ENCODE data around the gene DYNC2I2. TPM values are rescaled to one million over a fixed set of nuclear protein-coding genes. Genes with fewer than 3 reads are reported as not detected.

Gene DYNC2I2
- total RNA-seq, 2 donors from 2014 or later = 12.8 to 20.3 TPM

DNA sequence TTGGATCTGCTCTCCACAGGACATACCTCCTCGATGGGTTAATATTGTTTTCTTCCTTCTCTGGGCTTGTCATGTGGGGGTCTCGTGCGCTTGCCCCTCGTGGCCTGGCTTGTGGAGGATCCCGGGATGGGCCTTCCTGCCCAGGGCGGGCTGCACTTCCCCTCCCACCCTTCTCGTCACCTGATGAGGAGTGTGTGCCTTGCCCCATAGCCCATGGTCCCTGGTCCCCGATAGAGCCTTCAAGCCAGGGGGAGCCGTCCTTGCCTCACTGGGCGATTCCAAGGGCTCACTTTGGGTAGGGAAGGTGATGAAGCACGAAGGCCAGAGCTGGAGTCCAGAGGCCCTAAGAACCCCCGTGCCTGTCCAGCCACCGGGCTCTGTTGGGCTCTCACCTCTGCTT is 28.7 kb downstream of the DYNC2I2 start:
- ATAC-seq (peak; percentile 1 to 2), DNase-seq (no peak)
- intact Hi-C loops (cut with DNase I) = no loop called here

DNA sequence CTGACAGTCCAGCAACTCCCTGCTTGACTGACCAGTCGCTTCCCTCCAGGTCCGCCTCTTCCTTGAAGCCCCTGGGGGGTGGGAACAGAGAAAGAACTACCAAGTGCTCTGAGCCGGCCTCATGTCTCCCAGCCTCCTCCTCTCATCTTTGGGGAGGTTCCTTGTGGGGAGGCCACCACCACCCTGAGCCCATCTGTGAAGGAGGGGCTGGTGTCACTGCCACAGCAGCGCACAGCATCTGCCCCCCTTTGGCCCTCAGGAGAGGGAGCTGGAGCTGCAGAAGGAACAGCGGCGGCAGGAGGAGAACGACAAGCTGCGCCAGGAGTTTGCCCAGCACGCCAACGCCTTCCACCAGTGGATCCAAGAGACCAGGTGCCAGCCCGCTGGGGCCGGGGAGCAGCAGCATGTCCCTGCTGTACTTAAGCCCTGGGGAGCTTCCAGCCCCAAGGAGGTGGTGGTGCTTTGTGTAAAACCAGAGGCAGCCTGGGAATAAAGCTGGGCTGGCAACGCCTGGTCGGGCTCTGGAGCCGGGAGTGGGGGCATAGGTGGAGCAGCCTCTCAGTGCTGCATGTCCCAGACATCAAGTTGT is 29.4 kb downstream of the DYNC2I2 start:
- intact Hi-C loops (cut with DNase I) = no loop called here

DNA sequence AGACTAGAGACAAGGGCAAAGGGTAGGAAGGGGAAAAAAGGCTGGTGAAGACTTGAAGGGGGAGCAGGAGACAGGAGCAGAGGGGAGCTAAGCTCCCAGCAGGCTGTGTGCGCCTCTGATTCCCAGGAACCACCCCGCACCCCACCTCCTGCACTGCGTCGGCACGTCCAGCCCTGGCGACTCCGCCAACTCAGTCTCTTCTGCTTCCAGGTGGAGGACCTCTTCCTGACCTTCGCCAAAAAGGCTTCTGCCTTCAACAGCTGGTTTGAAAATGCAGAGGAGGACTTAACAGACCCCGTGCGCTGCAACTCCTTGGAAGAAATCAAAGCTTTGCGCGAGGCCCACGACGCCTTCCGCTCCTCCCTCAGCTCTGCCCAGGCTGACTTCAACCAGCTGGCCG is 30.5 kb downstream of the DYNC2I2 start:
- intact Hi-C loops (cut with DNase I) = no loop called here
- ATAC-seq = no peak
- DNase-seq = peak; percentile 13

More for the DNA sequence above, 29.4 kb downstream of the DYNC2I2 start:
- ATAC-seq (no peak), DNase-seq (peak; percentile 27)

DNA sequence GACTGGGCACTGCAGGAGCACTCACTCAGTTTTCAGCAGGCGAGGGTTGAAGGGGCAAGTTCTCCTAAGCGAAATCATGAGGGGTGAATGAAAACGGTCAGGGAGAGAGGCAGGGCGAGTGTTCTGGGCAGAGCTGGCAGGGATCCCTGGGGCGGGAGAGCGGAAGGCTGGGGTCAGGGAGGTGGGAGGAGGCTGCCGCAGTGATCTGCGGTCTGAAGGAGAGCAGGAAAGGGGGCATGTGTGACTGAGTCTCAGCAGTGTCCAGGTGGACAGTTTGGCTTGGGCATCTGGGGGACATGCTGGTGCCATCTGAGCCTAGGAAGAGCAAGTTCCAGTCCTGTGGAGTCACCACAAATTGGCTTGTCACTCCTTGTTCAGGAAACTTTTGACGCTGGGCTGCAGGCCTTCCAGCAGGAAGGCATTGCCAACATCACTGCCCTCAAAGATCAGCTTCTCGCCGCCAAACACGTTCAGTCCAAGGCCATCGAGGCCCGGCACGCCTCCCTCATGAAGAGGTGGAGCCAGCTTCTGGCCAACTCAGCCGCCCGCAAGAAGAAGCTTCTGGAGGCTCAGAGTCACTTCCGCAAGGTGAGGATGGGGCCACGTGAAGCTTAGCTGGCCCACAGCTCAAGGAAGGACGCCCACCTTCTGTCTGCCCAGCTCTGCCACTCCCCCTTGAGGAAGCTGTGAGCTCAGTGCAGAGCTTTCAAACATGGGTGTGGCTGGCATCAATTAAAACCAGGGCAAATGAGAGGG is 31.1 kb downstream of the DYNC2I2 start:
- peak; percentile 20 for DNase-seq
- ATAC-seq = no peak
- intact Hi-C loops (cut with DNase I) = no loop called here

DNA sequence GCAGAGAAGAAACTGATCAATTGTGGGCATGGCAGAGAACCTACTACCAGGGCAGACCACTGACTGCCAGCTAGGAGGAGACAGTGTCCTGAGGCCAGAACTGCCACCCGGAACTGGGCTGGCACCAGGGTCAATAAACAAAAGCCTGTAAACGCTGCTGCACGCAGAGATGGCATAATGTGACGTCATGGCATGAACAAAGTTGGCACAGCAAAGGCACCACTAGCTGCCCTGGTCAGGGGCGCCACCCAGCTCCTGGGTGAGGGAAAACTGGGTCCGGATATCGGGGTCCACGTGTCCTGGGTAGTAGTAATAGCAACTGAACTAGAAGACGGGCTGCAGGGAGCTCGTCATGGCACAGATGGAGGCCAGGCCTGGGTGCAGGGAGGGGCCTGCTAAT is 32.1 kb downstream of the DYNC2I2 start:
- peak; percentile 7 for DNase-seq
- no peak for ATAC-seq
- intact Hi-C loops (cut with DNase I) = no loop called here

DNA sequence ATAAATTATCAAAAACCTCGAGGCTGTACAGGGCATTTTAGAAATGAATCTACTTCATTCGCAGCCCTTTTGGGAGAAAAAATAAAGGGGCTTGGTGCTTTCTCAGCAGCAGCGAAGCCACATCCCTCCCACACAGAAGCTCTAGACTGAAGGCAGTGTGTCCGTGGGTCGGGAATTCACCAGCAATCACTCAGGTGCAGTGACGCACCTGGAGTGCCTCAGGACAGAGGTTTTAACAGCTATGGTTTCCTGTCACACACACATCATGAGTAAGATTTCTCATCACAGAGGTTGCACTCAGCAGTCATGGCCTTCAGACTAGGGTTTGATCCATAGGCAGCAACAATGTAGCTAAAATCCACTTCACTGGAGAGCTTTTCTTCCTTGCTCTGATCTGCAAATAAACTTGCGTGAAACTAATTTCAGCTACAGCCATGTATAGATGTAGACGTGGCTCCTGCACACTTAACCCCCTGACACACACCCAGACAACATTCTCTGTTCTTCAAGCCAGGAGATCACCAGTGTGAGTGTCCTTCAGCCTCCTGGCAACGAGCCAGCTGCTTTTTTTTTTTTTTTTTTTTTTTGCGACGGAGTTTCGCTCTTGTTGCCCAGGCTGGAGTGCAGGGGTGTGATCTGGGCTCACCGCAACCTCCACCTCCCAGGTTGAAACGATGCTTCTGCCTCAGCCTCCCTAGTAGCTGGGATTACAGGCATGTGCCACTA is 34.8 kb downstream of the DYNC2I2 start:
- no peak for DNase-seq
- peak in 1 of 2 donors; percentile 6 for ATAC-seq
- intact Hi-C loops (cut with DNase I) = no loop called here

DNA sequence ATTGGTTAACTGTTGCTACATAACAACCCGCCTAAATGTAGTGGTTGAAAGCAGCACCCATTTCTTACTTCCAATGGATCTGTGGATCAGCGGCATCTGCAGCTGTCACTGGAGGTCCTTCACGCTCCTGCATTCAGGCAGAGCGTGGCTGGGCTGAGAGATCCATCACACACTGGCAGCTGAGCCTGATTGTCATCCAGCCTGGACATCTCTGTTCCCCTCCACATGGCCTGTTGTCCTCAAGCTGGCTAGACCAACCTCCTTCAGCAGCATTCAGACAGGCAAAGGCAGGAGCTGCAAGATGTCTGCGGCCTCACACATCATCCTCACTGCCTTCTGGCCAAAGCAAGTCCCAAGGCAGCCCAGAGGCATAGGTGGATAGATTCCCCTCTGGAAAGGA is 36.9 kb downstream of the DYNC2I2 start:
- ATAC-seq (no peak), DNase-seq (no peak)
- intact Hi-C loops (cut with DNase I) = no loop called here

DNA sequence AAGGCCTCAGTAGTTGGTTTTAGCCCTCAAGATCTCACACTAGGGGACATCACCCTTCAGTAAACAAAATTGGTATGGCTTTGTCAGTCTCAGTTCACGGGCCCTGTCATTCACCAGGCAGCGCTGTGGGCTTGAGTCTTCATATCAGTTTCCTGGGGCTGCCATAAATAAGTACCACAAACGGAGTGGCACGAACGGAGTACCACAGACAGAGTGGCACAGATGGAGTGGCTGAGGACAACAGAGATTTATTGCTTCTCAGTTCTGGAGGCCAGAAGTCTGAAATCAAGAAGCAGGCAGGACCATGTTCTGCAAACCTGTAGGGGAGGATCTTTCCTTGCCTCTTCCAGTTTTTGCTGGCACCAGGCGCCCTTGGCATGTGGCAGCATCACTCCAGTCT is 37.5 kb downstream of the DYNC2I2 start:
- DNase-seq (no peak), ATAC-seq (no peak)
- intact Hi-C loops (cut with DNase I) = no loop called here

DNA sequence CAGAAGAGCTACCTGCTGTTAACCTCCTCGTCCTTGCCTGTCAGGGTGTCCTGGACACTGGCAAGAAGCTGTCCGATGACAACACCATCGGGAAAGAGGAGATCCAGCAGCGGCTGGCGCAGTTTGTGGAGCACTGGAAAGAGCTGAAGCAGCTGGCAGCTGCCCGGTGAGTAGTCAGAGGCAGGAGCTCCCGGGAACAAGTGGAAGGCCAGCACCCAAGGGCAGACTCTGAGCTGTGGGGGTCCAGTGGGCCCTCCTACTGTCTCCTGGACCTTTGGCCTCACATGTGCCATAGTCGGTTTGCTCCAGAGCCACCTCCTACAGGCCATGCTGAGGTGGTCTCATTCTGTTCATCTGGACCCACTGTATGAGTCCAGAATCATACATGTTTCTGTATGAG is 38.7 kb downstream of the DYNC2I2 start:
- ATAC-seq = no peak
- intact Hi-C loops (cut with DNase I) = no loop called here
- DNase-seq = no peak

DNA sequence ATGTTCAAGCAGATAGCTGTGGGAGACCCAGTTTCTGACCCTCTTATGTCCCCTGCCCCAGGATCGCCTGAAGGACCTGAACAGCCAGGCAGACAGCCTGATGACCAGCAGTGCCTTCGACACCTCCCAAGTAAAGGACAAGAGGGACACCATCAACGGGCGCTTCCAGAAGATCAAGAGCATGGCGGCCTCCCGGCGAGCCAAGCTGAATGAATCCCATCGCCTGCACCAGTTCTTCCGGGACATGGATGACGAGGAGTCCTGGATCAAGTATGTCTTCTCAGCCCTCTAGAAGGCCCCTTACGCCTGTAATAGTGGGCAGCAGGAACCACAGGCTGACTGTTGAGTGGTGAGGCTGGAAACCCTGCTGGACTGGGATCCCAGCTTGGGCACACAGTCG is 41.1 kb downstream of the DYNC2I2 start:
- intact Hi-C loops (cut with DNase I) = no loop called here
- ATAC-seq (no peak), DNase-seq (no peak)

DNA sequence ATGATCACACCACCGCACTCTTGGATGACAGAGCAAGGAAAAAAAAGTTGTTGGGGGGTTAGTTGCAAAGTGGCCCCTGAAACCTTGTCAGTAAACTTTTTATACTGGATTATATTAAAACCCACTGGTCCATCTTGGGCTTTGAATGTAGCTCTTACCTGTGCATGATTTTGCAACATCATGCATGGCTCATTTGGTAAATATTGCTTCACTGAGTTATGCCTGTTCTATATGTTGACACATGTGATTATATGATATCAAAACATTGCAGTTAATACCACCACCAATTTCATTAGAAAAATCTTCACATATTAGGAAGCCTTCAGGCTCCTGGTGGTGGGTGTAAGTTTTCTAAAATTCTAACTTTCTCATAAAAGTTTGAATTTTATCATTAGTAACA is 41.9 kb downstream of the DYNC2I2 start:
- ATAC-seq = no peak
- no peak for DNase-seq
- intact Hi-C loops (cut with DNase I) = no loop called here

DNA sequence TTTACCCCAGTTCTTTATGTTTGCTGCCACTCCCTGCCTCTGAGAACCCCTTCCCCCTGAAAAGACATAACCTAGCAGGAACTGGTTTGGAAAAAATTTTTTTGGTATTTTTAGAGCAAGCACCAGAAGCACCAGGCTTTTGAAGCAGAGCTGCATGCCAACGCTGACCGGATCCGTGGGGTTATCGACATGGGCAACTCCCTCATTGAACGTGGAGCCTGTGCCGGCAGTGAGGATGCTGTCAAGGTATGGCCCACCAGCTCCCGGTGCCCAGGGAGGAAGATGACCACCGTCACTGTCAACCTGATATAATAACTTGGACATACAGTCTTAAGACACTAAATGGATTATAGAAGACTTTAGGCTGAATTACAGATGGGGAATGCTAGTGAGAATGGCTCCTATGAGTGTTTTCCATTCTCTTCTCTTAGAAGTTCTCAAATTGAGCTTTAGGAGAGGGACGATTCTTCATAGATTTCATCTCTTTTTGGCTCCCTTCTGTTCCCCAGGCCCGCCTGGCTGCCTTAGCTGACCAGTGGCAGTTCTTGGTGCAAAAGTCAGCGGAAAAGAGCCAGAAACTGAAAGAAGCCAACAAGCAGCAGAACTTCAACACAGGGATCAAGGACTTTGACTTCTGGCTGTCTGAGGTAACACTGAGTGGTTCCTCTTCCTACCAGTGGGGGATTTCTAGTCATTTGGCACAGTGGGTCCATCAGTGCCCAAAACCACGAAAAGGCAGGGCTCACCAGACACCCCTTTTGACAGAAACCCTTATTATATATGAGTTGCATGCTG is 44.9 kb downstream of the DYNC2I2 start:
- intact Hi-C loops (cut with DNase I) = no loop called here
- no peak for ATAC-seq

DNA sequence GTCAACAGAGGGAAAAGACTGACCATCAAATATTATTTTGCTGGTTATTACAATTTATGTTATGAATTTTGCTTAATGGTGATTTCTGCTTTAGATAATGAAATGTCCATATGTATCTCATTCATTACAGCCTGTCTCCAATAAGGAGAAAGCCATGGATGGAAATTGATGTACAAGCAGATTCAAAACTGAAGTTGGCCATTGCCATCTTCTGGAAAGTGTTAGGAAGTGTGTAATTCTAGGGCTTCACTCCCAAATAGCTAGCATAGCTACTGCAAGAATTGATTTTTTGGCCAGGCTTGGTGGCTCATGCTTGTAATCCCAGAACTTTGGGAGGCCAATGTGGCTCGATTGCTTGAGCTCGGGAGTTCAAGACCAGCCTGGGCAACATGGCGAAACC is 45.8 kb downstream of the DYNC2I2 start:
- DNase-seq (no peak), ATAC-seq (no peak)
- intact Hi-C loops (cut with DNase I) = no loop called here

More for the DNA sequence above, 44.9 kb downstream of the DYNC2I2 start:
- DNase-seq = no peak

DNA sequence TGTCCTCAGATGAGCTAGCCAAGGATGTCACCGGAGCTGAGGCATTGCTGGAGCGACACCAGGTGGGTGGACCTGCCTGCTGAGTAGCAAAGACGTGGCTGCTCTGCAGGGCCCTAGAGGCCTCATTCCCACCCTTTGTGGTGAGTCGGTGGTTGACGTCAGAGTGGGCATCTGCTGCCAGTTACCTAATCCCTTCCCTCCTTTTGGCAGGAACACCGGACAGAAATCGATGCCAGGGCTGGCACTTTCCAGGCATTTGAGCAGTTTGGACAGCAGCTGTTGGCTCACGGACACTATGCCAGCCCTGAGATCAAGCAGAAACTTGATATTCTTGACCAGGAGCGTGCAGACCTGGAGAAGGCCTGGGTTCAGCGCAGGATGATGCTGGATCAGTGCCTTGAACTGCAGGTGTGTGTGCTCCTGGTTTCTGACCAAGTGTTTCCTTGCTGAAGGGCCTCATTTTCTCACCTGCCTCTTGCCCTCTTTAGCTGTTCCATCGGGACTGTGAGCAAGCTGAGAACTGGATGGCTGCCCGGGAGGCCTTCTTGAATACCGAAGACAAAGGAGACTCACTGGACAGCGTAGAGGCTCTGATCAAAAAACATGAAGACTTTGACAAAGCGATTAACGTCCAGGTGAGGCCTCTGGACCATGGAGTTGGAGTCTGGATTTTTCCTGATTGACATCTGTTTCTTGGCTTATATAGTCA is 48.9 kb downstream of the DYNC2I2 start:
- DNase-seq (peak; percentile 87), ATAC-seq (peak; percentile 97)
- intact Hi-C loops (cut with DNase I) = no loop called here

DNA sequence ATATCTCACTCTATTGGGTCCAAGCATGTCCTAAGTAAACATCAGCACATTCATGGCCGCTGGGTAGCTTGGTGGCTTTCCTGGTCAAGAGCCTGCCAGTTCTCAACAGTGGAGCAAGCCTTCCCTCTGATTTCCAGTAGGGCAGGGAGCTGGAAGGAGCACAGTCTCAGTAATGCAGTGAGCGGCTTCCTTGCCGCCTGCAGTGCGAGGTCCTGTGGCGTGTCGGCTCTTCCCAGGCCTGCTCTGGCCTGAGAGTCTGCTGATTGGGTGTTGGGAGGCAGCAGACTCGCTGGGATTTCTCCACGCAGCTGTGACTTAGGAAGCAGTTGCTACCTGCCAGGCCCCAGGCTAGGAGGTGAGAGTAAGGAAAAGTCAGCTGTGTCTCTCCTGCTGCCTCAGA is 53.0 kb downstream of the DYNC2I2 start:
- intact Hi-C loops (cut with DNase I) = no loop called here
- DNase-seq (no peak), ATAC-seq (no peak)

DNA sequence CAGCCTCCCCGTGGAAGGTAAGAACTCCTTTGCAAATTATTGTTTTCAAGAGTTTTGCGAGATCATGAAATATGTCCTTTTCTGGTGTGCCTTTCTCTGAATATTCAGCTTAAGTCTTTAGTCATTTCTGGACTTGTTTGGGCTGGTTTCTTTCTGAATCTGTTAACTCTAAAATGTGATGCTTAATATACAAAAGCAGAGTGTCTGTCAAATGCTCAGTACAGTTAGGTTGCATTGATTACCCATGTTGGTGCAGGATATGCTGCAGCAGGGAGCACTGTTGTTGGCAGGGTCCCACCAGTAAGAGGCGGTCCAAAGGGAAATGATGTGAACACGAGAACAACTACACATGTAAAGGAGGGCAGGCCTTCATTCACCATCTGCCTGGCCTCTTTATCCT is 56.5 kb downstream of the DYNC2I2 start:
- intact Hi-C loops (cut with DNase I) = no loop called here
- ATAC-seq = no peak

DNA sequence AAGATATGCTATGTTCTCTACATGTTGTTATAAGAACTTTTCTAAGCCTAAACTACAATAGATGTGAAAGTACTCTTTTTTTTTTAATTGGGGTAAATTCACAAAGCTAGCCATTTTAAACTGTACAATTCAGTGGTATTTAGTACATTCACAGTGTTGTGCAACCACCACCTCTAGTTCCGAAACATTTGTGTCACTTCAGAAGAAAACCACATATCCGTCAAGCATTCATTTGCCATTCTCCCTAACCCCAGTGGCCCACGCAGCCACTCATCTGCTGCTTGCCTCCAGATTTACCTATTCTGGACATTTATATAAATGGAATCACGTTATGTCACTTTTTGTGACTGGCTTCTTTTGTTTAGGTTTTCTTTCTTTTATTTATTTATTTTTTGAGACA is 61.2 kb downstream of the DYNC2I2 start:
- intact Hi-C loops (cut with DNase I) = no loop called here
- no peak for ATAC-seq
- no peak for DNase-seq

More for the DNA sequence above, 56.5 kb downstream of the DYNC2I2 start:
- DNase-seq = no peak

DNA sequence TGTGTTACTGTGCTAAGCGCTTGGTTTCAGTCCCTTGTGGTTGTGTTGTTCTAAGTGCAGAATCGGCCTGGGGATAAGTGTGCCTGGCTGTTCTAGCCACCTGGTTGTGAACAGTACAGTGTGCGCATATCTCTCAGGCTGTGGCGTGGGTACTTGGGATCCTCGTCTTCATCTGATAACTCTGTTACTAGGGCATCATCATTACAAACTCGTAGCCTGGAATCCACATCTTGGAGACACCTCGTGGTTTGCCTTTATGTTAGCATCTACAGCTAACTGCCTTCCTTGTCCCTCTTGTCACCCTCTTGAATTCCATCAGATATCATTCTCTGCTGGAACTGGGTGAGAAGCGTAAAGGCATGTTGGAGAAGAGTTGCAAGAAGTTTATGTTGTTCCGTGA is 62.8 kb downstream of the DYNC2I2 start:
- DNase-seq (no peak), ATAC-seq (no peak)
- intact Hi-C loops (cut with DNase I) = no loop called here

DNA sequence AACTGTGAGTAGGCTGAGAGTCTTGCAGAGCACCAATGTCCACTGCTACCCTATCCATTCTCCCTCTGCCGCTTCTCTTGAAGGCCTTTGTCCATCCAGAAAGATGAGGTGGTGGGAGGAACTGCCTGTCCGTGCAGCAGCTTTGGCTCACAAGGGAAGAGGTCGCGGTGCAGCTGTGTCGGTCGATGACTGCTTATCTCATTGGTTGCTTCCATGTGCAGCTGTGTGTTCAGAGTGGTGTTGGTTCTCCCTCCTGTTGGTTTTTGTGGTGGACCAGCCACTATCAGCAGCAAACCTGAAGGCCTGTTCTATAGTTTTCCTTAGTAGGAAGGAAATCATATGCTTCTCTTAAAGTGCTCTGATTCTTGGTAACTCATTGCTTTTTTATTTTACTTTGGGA is 63.6 kb downstream of the DYNC2I2 start:
- ATAC-seq (no peak), DNase-seq (no peak)
- intact Hi-C loops (cut with DNase I) = no loop called here

All from left cardiac atrium (tissue), 4 donors.